GM19023 (cell line): ENCODE results near the gene PPP1R2.

Source experiments
- ATAC-seq: cut with Tn5 transposase; IDR thresholded peaks from one replicate; pipeline ENCODE4 v1.9.1; 2021; ENCODE audit warnings: mild to moderate bottlenecking, moderate library complexity; ENCODE audit not compliant: unreplicated experiment

The PPP1R2 gene

GRCh38 chr3:195568630-195569029 lies 25.5 kb upstream of the PPP1R2 start:
- ATAC-seq, result no peak

GRCh38 chr3:195566797-195567196 lies 23.7 kb upstream of the PPP1R2 start:
- ATAC-seq, result no peak

- ATAC-seq, result no peak
Observed at GRCh38 chr3:195565716-195566115, 22.6 kb upstream of the PPP1R2 start.

GRCh38 chr3:195563317-195563716 lies 20.2 kb upstream of the PPP1R2 start:
- no peak for ATAC-seq

GRCh38 chr3:195559723-195560409 lies 16.7 kb upstream of the PPP1R2 start:
- no peak for ATAC-seq

- no peak for ATAC-seq
Observed at GRCh38 chr3:195558602-195559001, 15.5 kb upstream of the PPP1R2 start.

- ATAC-seq, result no peak
Observed at GRCh38 chr3:195557322-195557721, 14.2 kb upstream of the PPP1R2 start.

GRCh38 chr3:195556390-195556789 lies 13.3 kb upstream of the PPP1R2 start:
- no peak for ATAC-seq

- no peak for ATAC-seq
Observed at GRCh38 chr3:195555110-195555509, 12.0 kb upstream of the PPP1R2 start.

- no peak for ATAC-seq
Observed at GRCh38 chr3:195554458-195554857, 11.3 kb upstream of the PPP1R2 start.

- no peak for ATAC-seq
Observed at GRCh38 chr3:195553268-195553667, 10.1 kb upstream of the PPP1R2 start.

- no peak for ATAC-seq
Observed at GRCh38 chr3:195551381-195551978, 8.4 kb upstream of the PPP1R2 start.

- ATAC-seq, result no peak
Observed at GRCh38 chr3:195550723-195551122, 7.6 kb upstream of the PPP1R2 start.

GRCh38 chr3:195549931-195550519 lies 6.9 kb upstream of the PPP1R2 start:
- ATAC-seq, result peak; percentile 76

- ATAC-seq, result no peak
Observed at GRCh38 chr3:195548987-195549386, 5.9 kb upstream of the PPP1R2 start.

- ATAC-seq, result no peak
Observed at GRCh38 chr3:195548501-195548900, 5.4 kb upstream of the PPP1R2 start.

- ATAC-seq, result no peak
Observed at GRCh38 chr3:195548006-195548405, 4.9 kb upstream of the PPP1R2 start.

GRCh38 chr3:195546130-195546560 lies 3.0 kb upstream of the PPP1R2 start:
- no peak for ATAC-seq

GRCh38 chr3:195544634-195545033 lies 1.5 kb upstream of the PPP1R2 start:
- ATAC-seq, result no peak

GRCh38 chr3:195544230-195544536 lies 1.1 kb upstream of the PPP1R2 start:
- ATAC-seq, result no peak

GRCh38 chr3:195543500-195544229 lies 540 bp upstream of the PPP1R2 start:
- no peak for ATAC-seq

- no peak for ATAC-seq
Observed at GRCh38 chr3:195542316-195542697, 818 bp downstream of the PPP1R2 start.
